Ecto neural progenitor cell (in vitro differentiated cells): ENCODE data around the gene SPINK5.

ENCODE experiments used
- DNase-seq: peaks from one replicate; pipeline ENCODE4 v3.0.0-alpha.2; 2018; ENCODE audit warnings: low spot score

The SPINK5 gene

DNA sequence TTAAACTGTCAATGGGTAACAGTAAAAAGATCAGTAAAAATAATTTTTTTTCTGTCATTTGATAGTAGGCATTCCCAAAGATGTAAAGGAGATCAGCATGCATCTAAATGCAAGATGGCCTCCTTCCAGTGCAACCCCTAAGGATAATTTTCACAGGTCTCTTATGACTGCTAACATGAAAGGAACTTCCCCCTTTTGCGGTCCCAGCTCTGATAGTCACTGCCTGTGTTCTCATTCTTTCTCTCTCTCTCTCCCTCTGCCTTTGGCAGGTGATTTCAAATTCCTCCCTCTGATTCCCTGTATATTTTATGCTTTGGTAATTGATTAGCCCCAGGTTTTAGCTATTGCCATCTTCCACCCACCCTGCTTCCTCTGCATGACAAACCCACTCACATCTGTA, 113.4 kb downstream of the SPINK5 start:
- no peak for DNase-seq

DNA sequence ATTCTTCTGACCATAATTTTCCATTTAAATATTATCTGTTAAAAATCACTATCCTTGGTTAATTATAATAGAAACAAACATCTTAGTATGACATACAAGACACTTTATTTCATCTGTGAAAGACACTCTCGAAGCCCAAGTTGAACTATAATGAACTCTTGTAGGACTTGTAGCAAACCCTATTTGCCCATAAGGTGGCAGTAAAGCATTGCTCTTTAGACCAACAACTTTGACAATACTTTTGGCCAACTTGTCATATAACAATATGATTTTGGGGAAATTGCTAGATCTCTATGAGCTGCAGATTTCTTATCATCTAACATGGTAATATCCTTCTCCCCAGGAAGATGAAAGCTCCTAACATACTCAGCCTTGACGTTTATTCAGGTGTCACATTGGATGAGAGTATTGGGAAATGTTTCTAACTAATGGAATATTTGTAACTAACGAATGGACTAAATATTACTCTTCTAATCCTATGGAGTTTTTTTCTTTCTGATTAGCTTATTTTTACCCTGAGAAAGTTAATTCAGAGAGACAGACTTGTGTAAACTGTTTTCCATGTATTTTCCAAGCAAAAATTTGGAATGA, 115.5 kb downstream of the SPINK5 start:
- no peak for DNase-seq

DNA sequence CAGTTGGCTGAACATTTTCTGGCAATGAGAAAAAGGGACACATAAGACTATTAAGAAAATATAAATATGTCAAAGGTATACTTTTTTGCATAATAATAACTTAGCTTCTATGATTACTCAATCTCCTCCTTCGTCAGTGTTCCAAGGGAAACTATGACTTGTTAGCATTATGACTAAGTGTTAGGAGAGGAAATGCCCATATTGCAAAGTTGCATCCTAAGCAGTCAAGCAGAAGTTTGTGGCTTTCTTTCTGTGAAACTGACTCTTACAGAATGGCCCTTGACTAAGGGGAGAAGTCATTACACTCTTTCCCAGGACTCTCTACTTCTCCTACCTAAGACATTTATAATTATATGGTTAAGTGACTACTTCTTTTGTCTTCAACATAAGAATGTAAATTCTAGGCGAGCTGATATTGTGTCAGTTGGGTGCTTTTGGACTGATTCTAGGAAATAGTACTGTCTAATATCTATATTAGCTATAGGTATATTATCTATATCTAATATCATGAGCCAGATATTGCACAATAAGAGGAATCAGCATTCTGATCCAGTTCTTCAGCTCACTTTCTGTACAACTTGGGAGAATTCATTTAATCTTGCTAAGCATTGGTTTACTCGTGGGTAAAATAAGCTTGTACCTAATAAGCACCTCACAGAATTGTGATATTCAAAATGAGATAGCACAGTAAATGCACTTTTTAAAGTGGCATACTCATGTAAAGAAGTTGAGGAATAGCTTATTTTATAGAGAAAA, 122.6 kb downstream of the SPINK5 start:
- DNase-seq, result no peak
